C4-2B (cell line): ENCODE measurements around the gene FSTL4.

ENCODE experiments used
- H3K27ac ChIP-seq: fragments of 450-650 bp; 2 replicates; pipeline ENCODE4 v1.5.1; 2017
- CTCF ChIP-seq: fragments of 450-650 bp; conservative IDR thresholded peaks from 2 replicates; pipeline ENCODE4 v1.5.1; 2017; ENCODE audit warnings: mild to moderate bottlenecking
- ZFX ChIP-seq: fragments of 450-650 bp; IDR thresholded peaks from 2 replicates; pipeline ENCODE4 v1.6.1; 2017

Gene FSTL4

GRCh38 chr5:133356984-133357421, 255.3 kb downstream of the FSTL4 start:
- TF ChIP-seq ZFX (no peak), CTCF (no peak)
- no peak overlapping the region for H3K27ac ChIP-seq

DNA sequence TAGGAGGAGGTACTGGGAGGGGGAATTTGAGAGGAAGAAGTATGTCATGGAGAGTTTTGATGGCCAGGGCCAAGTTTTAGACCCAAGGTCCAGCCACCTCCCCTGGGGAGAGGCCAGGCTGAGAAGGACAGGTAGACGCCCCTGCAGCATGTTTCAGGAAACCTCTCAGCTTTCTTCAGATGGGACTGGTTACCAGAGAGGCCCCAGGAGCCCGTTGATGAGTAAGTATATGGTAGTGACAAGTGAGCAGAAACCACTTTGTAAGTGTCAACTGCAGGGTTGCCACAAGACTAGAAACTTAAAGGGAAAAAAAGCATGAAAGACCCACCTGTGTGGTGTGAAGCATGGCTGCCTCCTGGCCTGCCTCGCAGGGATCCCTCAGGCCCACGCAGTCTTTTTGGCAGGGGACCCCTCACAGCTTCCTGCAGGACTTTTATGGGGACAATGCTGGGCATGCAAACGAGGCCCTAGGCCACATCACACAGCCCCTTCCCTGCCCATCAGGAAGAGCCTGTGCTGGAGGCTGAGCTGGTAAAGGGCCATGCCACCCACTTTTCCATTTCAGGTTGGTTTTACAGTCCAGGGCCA, 255.9 kb downstream of the FSTL4 start:
- H3K27ac ChIP-seq: no peak overlapping the region
- no peak for TF ChIP-seq ZFX
- TF ChIP-seq CTCF: no peak

GRCh38 chr5:133354323-133355185, 257.8 kb downstream of the FSTL4 start:
- no peak overlapping the region for H3K27ac ChIP-seq
- TF ChIP-seq ZFX: no peak
- TF ChIP-seq CTCF: no peak

DNA sequence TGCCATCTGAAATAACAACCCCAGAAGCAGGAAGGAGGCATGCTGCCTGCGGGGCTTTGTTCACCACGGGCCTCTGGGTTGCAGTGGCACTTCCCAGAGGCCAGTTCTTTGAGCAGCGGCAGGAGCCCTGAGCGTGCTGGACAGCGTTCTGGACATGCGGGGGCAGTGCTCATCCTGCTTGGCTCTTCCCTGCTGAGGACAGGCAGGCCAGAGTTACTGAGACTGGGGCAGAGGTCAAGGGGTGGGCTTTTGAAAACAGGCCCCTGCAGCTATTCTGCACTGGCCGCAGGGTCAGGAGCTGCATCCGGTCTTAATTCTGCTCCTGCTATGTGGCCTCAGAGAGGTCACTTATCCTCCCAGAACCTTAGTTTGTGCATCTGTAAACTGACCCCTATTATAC, 258.6 kb downstream of the FSTL4 start:
- no peak overlapping the region for H3K27ac ChIP-seq
- no peak for TF ChIP-seq ZFX
- no peak for TF ChIP-seq CTCF

GRCh38 chr5:133348406-133348805, 263.9 kb downstream of the FSTL4 start:
- TF ChIP-seq ZFX (no peak), CTCF (no peak)
- H3K27ac ChIP-seq: no peak overlapping the region

GRCh38 chr5:133347039-133347438, 265.3 kb downstream of the FSTL4 start:
- peak; percentile 52 for TF ChIP-seq CTCF
- no peak for TF ChIP-seq ZFX
- no peak overlapping the region for H3K27ac ChIP-seq

DNA sequence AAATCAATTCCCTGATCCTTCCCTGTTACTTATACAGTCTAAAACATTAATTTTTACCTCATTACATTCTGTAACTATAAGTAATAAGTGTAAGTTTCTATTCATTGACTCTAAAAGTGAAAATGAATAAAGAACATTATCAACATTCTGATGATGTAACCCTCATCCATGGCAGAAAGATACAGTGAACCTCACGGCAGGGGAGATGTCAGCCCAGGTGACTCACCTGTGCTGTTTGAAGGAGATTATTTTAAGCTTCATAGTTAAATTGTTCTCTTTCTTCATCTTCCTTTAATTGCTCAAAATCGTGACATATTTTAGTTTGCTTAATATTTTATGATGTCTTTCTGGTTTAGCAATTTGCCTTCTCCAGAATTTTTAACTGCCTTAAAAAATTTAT, 268.1 kb downstream of the FSTL4 start:
- TF ChIP-seq CTCF (no peak), ZFX (no peak)

More for the DNA sequence above, 268.1 kb downstream of the FSTL4 start:
- no peak overlapping the region for H3K27ac ChIP-seq
